ENCODE data around the gene FBXL13. TPM values are rescaled to one million over a fixed set of nuclear protein-coding genes. Genes with fewer than 3 reads are reported as not detected.

Gene FBXL13
- total and polyA plus RNA-seq, 5 experiments from 2014 or later, result 0.28 to 3.3 (median 1.3) TPM

- H3K36me3 Mint-ChIP-seq, result peaks cover 0 to 3% (median 0%) of the 10 kb centered on the region in 3 donors
- H3K27ac Mint-ChIP-seq, result no peak overlapping the region
- no peak overlapping the region for H3K4me3 Mint-ChIP-seq
- peaks cover 0 to 2% (median 0%) of the 10 kb centered on the region in 9 donors for H3K9me3 Mint-ChIP-seq
- ATAC-seq (no peak), DNase-seq (no peak)
- POLR2A ChIA-PET, result no interaction called here
- H3K4me1 Mint-ChIP-seq, result no peaks in the 10 kb centered on the region
- H3K27me3 Mint-ChIP-seq, result no peaks in the 10 kb centered on the region
These were observed 179.0 kb downstream of the FBXL13 start for GRCh38 chr7:102895602-102896001.

- no peaks in the 10 kb centered on the region for H3K4me1 Mint-ChIP-seq
- H3K4me3 Mint-ChIP-seq, result no peak overlapping the region
- no peak overlapping the region for H3K27ac Mint-ChIP-seq
- H3K36me3 Mint-ChIP-seq, result peaks cover 0 to 5% (median 0%) of the 10 kb centered on the region in 3 donors
- POLR2A ChIA-PET, result no interaction called here
- H3K9me3 Mint-ChIP-seq, result peaks cover 0 to 4% (median 0%) of the 10 kb centered on the region in 9 donors
- no peak for DNase-seq
- no peak for ATAC-seq
- peaks cover 0 to 3% (median 0%) of the 10 kb centered on the region in 5 donors for H3K27me3 Mint-ChIP-seq
These were observed 181.8 kb downstream of the FBXL13 start for GRCh38 chr7:102892631-102893278.

GRCh38 chr7:102891693-102892261, 182.8 kb downstream of the FBXL13 start:
- ATAC-seq, result no peak
- DNase-seq, result no peak
- Mint-ChIP-seq H3K36me3 (peaks cover 0 to 5% (median 0%) of the 10 kb centered on the region in 3 donors), H3K4me3 (no peak overlapping the region), H3K27me3 (peaks cover 0 to 3% (median 0%) of the 10 kb centered on the region in 5 donors), H3K27ac (no peak overlapping the region), H3K4me1 (no peaks in the 10 kb centered on the region), H3K9me3 (peaks cover 0 to 4% (median 0%) of the 10 kb centered on the region in 9 donors)
- POLR2A ChIA-PET, result no interaction called here

- no peak overlapping the region for H3K27ac Mint-ChIP-seq
- no peak for DNase-seq
- H3K4me3 Mint-ChIP-seq, result no peak overlapping the region
- peaks cover 0 to 4% (median 0%) of the 10 kb centered on the region in 9 donors for H3K9me3 Mint-ChIP-seq
- no peaks in the 10 kb centered on the region for H3K4me1 Mint-ChIP-seq
- no peak for ATAC-seq
- peaks cover 0 to 3% (median 0%) of the 10 kb centered on the region in 5 donors for H3K27me3 Mint-ChIP-seq
- H3K36me3 Mint-ChIP-seq, result peaks cover 0 to 5% (median 0%) of the 10 kb centered on the region in 3 donors
- POLR2A ChIA-PET, result no interaction called here
These were observed 183.5 kb downstream of the FBXL13 start for GRCh38 chr7:102890971-102891692.

- Mint-ChIP-seq H3K4me3 (no peak overlapping the region), H3K9me3 (peaks cover 0 to 4% (median 0%) of the 10 kb centered on the region in 9 donors), H3K4me1 (no peaks in the 10 kb centered on the region), H3K27me3 (peaks cover 0 to 3% (median 0%) of the 10 kb centered on the region in 5 donors), H3K36me3 (peaks cover 0 to 5% (median 0%) of the 10 kb centered on the region in 3 donors), H3K27ac (no peak overlapping the region)
- POLR2A ChIA-PET, result no interaction called here
- ATAC-seq, result no peak
- DNase-seq, result no peak
These were observed 184.2 kb downstream of the FBXL13 start for GRCh38 chr7:102890292-102890970.

GRCh38 chr7:102889851-102890250, 184.7 kb downstream of the FBXL13 start:
- H3K27ac Mint-ChIP-seq, result no peak overlapping the region
- H3K27me3 Mint-ChIP-seq, result peaks cover 0 to 3% (median 0%) of the 10 kb centered on the region in 5 donors
- H3K4me1 Mint-ChIP-seq, result no peaks in the 10 kb centered on the region
- no peak for DNase-seq
- peaks cover 0 to 3% (median 0%) of the 10 kb centered on the region in 9 donors for H3K9me3 Mint-ChIP-seq
- H3K36me3 Mint-ChIP-seq, result peaks cover 0 to 5% (median 0%) of the 10 kb centered on the region in 3 donors
- ATAC-seq, result no peak
- no peak overlapping the region for H3K4me3 Mint-ChIP-seq
- POLR2A ChIA-PET, result no interaction called here

GRCh38 chr7:102888561-102889233, 185.9 kb downstream of the FBXL13 start:
- H3K27ac Mint-ChIP-seq, result no peak overlapping the region
- peaks cover 0 to 5% (median 0%) of the 10 kb centered on the region in 3 donors for H3K36me3 Mint-ChIP-seq
- H3K4me1 Mint-ChIP-seq, result no peaks in the 10 kb centered on the region
- no peak overlapping the region for H3K4me3 Mint-ChIP-seq
- POLR2A ChIA-PET, result no interaction called here
- H3K9me3 Mint-ChIP-seq, result peaks cover 0 to 3% (median 0%) of the 10 kb centered on the region in 9 donors
- DNase-seq, result no peak
- no peak for ATAC-seq
- peaks cover 0 to 3% (median 0%) of the 10 kb centered on the region in 5 donors for H3K27me3 Mint-ChIP-seq

GRCh38 chr7:102883098-102883860, 191.3 kb downstream of the FBXL13 start:
- no peak overlapping the region for H3K4me3 Mint-ChIP-seq
- H3K27me3 Mint-ChIP-seq, result peaks cover 0 to 1% (median 0%) of the 10 kb centered on the region in 5 donors
- no peaks in the 10 kb centered on the region for H3K4me1 Mint-ChIP-seq
- POLR2A ChIA-PET, result no interaction called here
- H3K9me3 Mint-ChIP-seq, result no peaks in the 10 kb centered on the region
- peaks cover 0 to 4% (median 4%) of the 10 kb centered on the region in 3 donors for H3K36me3 Mint-ChIP-seq
- no peak for DNase-seq
- no peak for ATAC-seq
- H3K27ac Mint-ChIP-seq, result no peak overlapping the region

GRCh38 chr7:102875700-102876295, 198.8 kb downstream of the FBXL13 start:
- Mint-ChIP-seq H3K36me3 (peaks cover 5 to 11% (median 9%) of the 10 kb centered on the region in 3 donors), H3K4me3 (no peak overlapping the region), H3K9me3 (no peaks in the 10 kb centered on the region), H3K27ac (no peak overlapping the region), H3K4me1 (peaks cover 0 to 13% (median 5%) of the 10 kb centered on the region in 4 donors), H3K27me3 (no peaks in the 10 kb centered on the region)
- ATAC-seq (no peak), DNase-seq (no peak)
- POLR2A ChIA-PET, result no interaction called here

GRCh38 chr7:102874966-102875365, 199.6 kb downstream of the FBXL13 start:
- Mint-ChIP-seq H3K27me3 (no peaks in the 10 kb centered on the region), H3K4me3 (no peak overlapping the region), H3K9me3 (no peaks in the 10 kb centered on the region), H3K36me3 (peaks cover 5 to 14% (median 9%) of the 10 kb centered on the region in 3 donors), H3K4me1 (peaks cover 0 to 13% (median 5%) of the 10 kb centered on the region in 4 donors), H3K27ac (no peak overlapping the region)
- POLR2A ChIA-PET, result no interaction called here
- ATAC-seq (no peak), DNase-seq (no peak)

GRCh38 chr7:102874166-102874829, 200.3 kb downstream of the FBXL13 start:
- H3K36me3 Mint-ChIP-seq, result peaks cover 5 to 14% (median 9%) of the 10 kb centered on the region in 3 donors
- peak overlapping the region in 3 of 10 donors; percentile 7 to 41 (median 11) for H3K27ac Mint-ChIP-seq
- H3K4me3 Mint-ChIP-seq, result no peak overlapping the region
- DNase-seq (no peak), ATAC-seq (peak in 1 of 2 donors; percentile 30)
- H3K27me3 Mint-ChIP-seq, result no peaks in the 10 kb centered on the region
- peaks cover 0 to 13% (median 5%) of the 10 kb centered on the region in 4 donors for H3K4me1 Mint-ChIP-seq
- POLR2A ChIA-PET, result no interaction called here
- H3K9me3 Mint-ChIP-seq, result no peaks in the 10 kb centered on the region

All from naive thymus-derived CD8-positive, alpha-beta T cell (primary cell).